HepG2 (cell line): ENCODE data around the gene DRC3. TPM values are rescaled to one million over a fixed set of nuclear protein-coding genes. Genes with fewer than 3 reads are reported as not detected.

Experiments
- HNRNPLL ChIP-seq: fragments of 200-400 bp; formaldehyde crosslinking; IDR thresholded peaks from 2 replicates; pipeline ENCODE4 v1.6.1; 2017; ENCODE audit warnings: mild to moderate bottlenecking, low read depth, low read length; ENCODE audit not compliant: poor library complexity, severe bottlenecking
- NFIC ChIP-seq: IDR thresholded peaks from 2 replicates; pipeline ENCODE4 v1.6.1; 2012; ENCODE audit warnings: mild to moderate bottlenecking, low read length, inconsistent platforms
- SNAI1 ChIP-seq: sonication (generic); formaldehyde crosslinking; IDR thresholded peaks from 2 replicates; pipeline ENCODE4 v1.5.0; 2020; ENCODE audit warnings: mild to moderate bottlenecking, missing genetic modification reagents, borderline replicate concordance
- SP2 ChIP-seq: sonication (generic); formaldehyde crosslinking; IDR thresholded peaks from 2 replicates; pipeline ENCODE4 v1.5.1; 2020; ENCODE audit warnings: mild to moderate bottlenecking, missing genetic modification reagents
- ZMYM4 ChIP-seq: sonication (generic); formaldehyde crosslinking; IDR thresholded peaks from 2 replicates; pipeline ENCODE4 v1.8.1; 2023; ENCODE audit warnings: mild to moderate bottlenecking, missing genetic modification reagents
- ZNF264 ChIP-seq: sonication (generic); formaldehyde crosslinking; IDR thresholded peaks from 2 replicates; pipeline ENCODE4 v1.4.0; 2020; ENCODE audit warnings: missing genetic modification reagents
- polyA plus RNA-seq, 8 experiments: library from polyadenylated mRNA; depleted of rRNA in 3 of 8; stranded (reverse) in 7 of 8; unstranded in 1 of 8; fragments of >200 nt; fragmentation: Illumina TruSeq in 4 of 8; extraction: Trizol in 4 of 8; gene quantifications; 2 replicates each; pipeline versions ENCODE4 v1.2.1 to v1.2.3, GENCODE V29; 2011 to 2016; ENCODE audit warnings: low read depth in 4 of 8, missing spikeins in 1 of 8, mixed read lengths in 1 of 8; ENCODE audit not compliant: insufficient read depth in 1 of 8
- total RNA-seq, 5 experiments: library from RNA; depleted of rRNA; stranded (reverse); fragments of >200 nt; fragmentation: Illumina TruSeq; extraction: Trizol; gene quantifications; 2 replicates each; pipeline ENCODE4 v1.2.3, GENCODE V29; 2016; ENCODE audit warnings: low read depth in 1 of 5
- TF ChIP-seq, protein P1 (sequence below): sonication (generic); formaldehyde crosslinking; IDR thresholded peaks from 2 replicates; pipeline ENCODE4 v1.4.0; 2020; ENCODE audit warnings: mild to moderate bottlenecking, missing genetic modification reagents
- TF ChIP-seq, protein P2 (sequence below): sonication (generic); formaldehyde crosslinking; IDR thresholded peaks from 2 replicates; pipeline ENCODE4 v1.5.1; 2020; ENCODE audit warnings: missing genetic modification reagents, mild to moderate bottlenecking, borderline replicate concordance
- TF ChIP-seq, protein P3 (sequence below): sonication (generic); formaldehyde crosslinking; IDR thresholded peaks from 2 replicates; pipeline ENCODE4 v1.4.0; 2020; ENCODE audit warnings: missing genetic modification reagents

Gene DRC3
- total and polyA plus RNA-seq, 2 of the 13 experiments (the other 11 are each of a cell fraction or from before 2014, with no cell fraction given), result 0.53 to 0.87 TPM

DNA sequence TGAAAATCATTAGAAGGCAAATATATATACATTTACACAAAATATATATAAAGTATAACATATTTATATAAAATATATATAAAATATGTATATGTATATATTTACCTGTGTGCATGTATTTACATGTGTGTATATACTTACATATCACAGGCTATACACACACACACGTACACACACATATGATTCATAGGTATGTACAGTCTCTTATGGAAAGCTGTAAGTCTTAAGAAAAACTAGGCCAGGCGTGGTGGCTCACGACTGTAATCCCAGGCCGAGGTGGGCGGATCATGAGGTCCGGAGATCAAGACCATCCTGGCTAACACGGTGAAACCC, 15.1 kb upstream of the DRC3 start (continued):
- TF ChIP-seq, protein P1, sequence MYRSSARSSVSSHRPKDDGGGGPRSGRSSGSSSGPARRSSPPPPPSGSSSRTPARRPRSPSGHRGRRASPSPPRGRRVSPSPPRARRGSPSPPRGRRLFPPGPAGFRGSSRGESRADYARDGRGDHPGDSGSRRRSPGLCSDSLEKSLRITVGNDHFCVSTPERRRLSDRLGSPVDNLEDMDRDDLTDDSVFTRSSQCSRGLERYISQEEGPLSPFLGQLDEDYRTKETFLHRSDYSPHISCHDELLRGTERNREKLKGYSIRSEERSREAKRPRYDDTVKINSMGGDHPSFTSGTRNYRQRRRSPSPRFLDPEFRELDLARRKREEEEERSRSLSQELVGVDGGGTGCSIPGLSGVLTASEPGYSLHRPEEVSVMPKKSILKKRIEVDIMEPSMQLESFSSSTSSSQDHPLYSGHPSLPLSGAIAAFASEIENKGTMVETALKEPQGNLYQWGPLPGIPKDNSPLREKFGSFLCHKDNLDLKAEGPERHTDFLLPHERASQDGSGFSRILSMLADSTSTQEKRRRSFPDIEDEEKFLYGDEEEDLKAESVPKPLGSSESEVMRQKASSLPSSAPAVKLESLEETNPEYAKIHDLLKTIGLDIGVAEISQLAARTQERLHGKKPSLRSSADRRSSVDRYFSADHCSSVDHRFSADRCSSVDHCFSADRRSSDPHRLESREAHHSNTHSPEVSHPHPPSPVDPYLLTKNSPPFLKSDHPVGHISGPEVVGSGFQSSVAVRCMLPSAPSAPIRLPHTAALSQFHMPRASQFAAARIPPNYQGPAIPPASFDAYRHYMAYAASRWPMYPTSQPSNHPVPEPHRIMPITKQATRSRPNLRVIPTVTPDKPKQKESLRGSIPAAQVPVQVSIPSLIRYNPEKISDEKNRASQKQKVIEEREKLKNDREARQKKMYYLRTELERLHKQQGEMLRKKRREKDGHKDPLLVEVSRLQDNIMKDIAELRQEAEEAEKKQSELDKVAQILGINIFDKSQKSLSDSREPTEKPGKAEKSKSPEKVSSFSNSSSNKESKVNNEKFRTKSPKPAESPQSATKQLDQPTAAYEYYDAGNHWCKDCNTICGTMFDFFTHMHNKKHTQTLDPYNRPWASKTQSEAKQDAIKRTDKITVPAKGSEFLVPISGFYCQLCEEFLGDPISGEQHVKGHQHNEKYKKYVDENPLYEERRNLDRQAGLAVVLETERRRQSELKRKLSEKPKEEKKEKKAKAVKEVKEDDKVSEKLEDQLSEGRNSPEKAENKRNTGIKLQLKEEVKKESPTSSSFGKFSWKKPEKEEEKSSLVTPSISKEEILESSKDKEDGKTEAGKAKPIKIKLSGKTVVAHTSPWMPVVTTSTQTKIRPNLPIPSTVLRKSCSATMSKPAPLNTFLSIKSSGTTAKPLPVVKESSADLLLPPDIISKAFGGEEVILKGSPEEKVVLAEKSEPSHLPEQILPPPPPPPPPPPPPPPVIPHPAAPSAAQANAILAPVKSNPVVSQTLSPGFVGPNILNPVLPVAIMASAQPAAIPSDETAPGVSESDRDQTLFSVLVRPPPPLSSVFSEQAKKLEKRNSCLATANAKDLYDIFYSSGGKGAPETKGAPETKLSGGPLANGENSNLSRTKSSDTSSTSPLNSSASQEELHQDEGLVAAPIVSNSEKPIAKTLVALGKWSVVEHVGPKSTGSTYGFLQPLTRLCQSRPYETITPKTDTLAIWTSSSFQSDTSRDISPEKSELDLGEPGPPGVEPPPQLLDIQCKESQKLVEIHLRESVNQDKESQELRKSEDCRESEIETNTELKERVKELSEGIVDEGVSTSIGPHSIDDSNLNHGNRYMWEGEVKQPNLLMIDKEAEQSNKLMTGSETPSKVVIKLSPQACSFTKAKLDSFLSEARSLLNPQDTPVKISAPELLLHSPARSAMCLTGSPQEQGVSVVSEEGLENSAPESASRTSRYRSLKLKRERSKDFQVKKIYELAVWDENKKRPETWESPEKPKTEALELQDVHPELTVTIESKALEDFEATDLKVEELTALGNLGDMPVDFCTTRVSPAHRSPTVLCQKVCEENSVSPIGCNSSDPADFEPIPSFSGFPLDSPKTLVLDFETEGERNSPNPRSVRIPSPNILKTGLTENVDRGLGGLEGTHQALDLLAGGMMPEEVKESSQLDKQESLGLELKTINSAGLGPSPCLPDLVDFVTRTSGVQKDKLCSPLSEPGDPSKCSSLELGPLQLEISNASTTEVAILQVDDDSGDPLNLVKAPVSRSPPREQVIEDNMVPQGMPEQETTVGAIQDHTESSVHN (CRISPR knock-in tag), result no peak
- TF ChIP-seq ZMYM4 (CRISPR knock-in tag) (no peak), SNAI1 (CRISPR knock-in tag) (no peak), SP2 (CRISPR knock-in tag) (no peak), HNRNPLL (no peak), NFIC (no peak), ZNF264 (CRISPR knock-in tag) (no peak)
- TF ChIP-seq, protein P2, sequence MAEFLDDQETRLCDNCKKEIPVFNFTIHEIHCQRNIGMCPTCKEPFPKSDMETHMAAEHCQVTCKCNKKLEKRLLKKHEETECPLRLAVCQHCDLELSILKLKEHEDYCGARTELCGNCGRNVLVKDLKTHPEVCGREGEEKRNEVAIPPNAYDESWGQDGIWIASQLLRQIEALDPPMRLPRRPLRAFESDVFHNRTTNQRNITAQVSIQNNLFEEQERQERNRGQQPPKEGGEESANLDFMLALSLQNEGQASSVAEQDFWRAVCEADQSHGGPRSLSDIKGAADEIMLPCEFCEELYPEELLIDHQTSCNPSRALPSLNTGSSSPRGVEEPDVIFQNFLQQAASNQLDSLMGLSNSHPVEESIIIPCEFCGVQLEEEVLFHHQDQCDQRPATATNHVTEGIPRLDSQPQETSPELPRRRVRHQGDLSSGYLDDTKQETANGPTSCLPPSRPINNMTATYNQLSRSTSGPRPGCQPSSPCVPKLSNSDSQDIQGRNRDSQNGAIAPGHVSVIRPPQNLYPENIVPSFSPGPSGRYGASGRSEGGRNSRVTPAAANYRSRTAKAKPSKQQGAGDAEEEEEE, result no peak
- TF ChIP-seq, protein P3, sequence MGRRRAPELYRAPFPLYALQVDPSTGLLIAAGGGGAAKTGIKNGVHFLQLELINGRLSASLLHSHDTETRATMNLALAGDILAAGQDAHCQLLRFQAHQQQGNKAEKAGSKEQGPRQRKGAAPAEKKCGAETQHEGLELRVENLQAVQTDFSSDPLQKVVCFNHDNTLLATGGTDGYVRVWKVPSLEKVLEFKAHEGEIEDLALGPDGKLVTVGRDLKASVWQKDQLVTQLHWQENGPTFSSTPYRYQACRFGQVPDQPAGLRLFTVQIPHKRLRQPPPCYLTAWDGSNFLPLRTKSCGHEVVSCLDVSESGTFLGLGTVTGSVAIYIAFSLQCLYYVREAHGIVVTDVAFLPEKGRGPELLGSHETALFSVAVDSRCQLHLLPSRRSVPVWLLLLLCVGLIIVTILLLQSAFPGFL, result no peak
